Heart left ventricle (tissue), 16 donors: Measurements from ENCODE around the gene RAB3GAP1. TPM values are rescaled to one million over a fixed set of nuclear protein-coding genes. Genes with fewer than 3 reads are reported as not detected.

ENCODE experiments used
- ATAC-seq, 4 donors: fragments of 200-7000 bp; cut with Tn5 transposase; one replicate each; pipeline ENCODE4 v1.9.1; 2020 to 2022; ENCODE audit warnings: moderate library complexity in 4 of 4, mild to moderate bottlenecking in 3 of 4, moderate number of reproducible peaks in 1 of 4
- DNase-seq, 5 donors: peaks; one replicate each; pipeline ENCODE4 v3.0.0-alpha.2; 2020
- H3K27ac ChIP-seq, 12 donors: fragments of 200-600 bp; sonication (generic) in 4 of 12; one replicate each; pipeline versions ENCODE4 v1.5.0 to v1.8.0; 2016 to 2022; ENCODE audit warnings: mild to moderate bottlenecking in 2 of 12
- H3K27me3 ChIP-seq, 9 donors: fragments of 200-600 bp; sonication (generic) in 2 of 9; one replicate each; pipeline versions ENCODE4 v1.5.1 to v1.8.0; 2016 to 2022; ENCODE audit warnings: mild to moderate bottlenecking in 3 of 9
- H3K36me3 ChIP-seq, 9 donors: fragments of 200-600 bp; sonication (generic) in 2 of 9; one replicate each; pipeline versions ENCODE4 v1.5.0 to v1.8.0; 2018 to 2022; ENCODE audit warnings: mild to moderate bottlenecking in 2 of 9
- H3K4me1 ChIP-seq, 12 donors: fragments of 200-600 bp; sonication (generic) in 4 of 12; one replicate each; pipeline versions ENCODE4 v1.5.0 to v1.8.0; 2016 to 2022; ENCODE audit warnings: mild to moderate bottlenecking in 3 of 12
- H3K4me3 ChIP-seq, 12 donors: fragments of 200-600 bp; sonication (generic) in 4 of 12; one replicate each; pipeline versions ENCODE4 v1.5.0 to v1.8.0; 2017 to 2022; ENCODE audit warnings: mild to moderate bottlenecking in 9 of 12, moderate library complexity in 4 of 12
- H3K9me3 ChIP-seq, 12 donors: fragments of 200-600 bp; sonication (generic) in 4 of 12; one replicate each; pipeline versions ENCODE4 v1.5.0 to v1.8.0; 2016 to 2022; ENCODE audit warnings: mild to moderate bottlenecking in 1 of 12
- POLR2A ChIP-seq, 2 donors: fragments of 450-650 bp; IDR thresholded peaks; one replicate each; pipeline ENCODE4 v1.6.1; 2017; ENCODE audit warnings: antibody characterized with exemption in 2 of 2, mild to moderate bottlenecking in 2 of 2, moderate library complexity in 2 of 2
- WGBS, 4 donors: extraction: QIAGEN DNeasy Blood & Tissue Kit in 2 of 4; methylation state at CpG; one replicate each; pipeline versions ENCODE4 v1.1.5 to v1.1.7; 2013 to 2018; 5-methylcytosine and 5-hydroxymethylcytosine counted together
- intact Hi-C, 10 donors: fragments of 100-400 bp; cut with DNase I; formaldehyde crosslinking; loops; one replicate each; pipeline versions ENCODE4 v1.11.1 to v1.14.2; 2022
- polyA plus RNA-seq, 2 donors: library from polyadenylated mRNA; stranded (reverse); fragments of 200-250 nt; gene quantifications; one replicate each; pipeline ENCODE4 v1.2.3, GENCODE V29; 2013
- total RNA-seq, 9 donors: library from RNA; depleted of rRNA in 2 of 9; stranded (reverse); fragments of >200 nt in 2 of 9; fragmentation: NEBNext Ultra II Directional in 3 of 9; extraction: Animal tissue kit (Norgen Biotek cat#: 25700) in 3 of 9; gene quantifications; one replicate each; pipeline versions ENCODE4 v1.1.0 to v1.2.4, GENCODE V29; 2016 to 2023
- TF ChIP-seq, protein P1 (sequence below), 12 donors: fragments of 200-600 bp; sonication (generic) in 4 of 12; IDR thresholded peaks; one replicate each; pipeline versions ENCODE4 v1.5.0 to v1.8.0; 2018 to 2022; ENCODE audit warnings: antibody characterized with exemption in 12 of 12, mild to moderate bottlenecking in 5 of 12
- donor health status: ischemic (EF 13 %, LVEDD 7.1; RV severe dilation, severe dysfunction).
- donor health status: healthy with polysubstance abuse.
- donor health status: DM: no; HTN: yes; CAD: no.
- donor health status: DM: no; HTN: no; CAD: no.
- donor health status: ischemic (EF 25% LVEDD 6.9; RV normal size, moderate dysfunction).
- donor health status: ischemic (EF 25% LVEDD 5.7; RV mildly dilated, moderate dysfunction).
- donor health status: healthy.
- donor health status: DM: yes; HTN: yes; CAD: no.
- donor health status: ischemic (EF 35%, LVEDD 5.7; RV mildly dilated, moderate dysfunction).
- donor health status: nonischemic (EF 11% LVEDD 7.7; RV severe dilation, severe dysfunction).
- donor health status: DM: yes; HTN: yes; CAD: no.
- donor health status: PGD.
- donor health status: ischemic (EF 29% LVEDD 5.4; RV normal size, mild dysfunction).
- donor health status: nonischemic (EF 23%, LVEDD 6.1; RV moderate dilation, normal function).

Gene RAB3GAP1
- total and polyA plus RNA-seq, 11 donors: 16.7 to 63.6 (median 47.2) TPM

DNA sequence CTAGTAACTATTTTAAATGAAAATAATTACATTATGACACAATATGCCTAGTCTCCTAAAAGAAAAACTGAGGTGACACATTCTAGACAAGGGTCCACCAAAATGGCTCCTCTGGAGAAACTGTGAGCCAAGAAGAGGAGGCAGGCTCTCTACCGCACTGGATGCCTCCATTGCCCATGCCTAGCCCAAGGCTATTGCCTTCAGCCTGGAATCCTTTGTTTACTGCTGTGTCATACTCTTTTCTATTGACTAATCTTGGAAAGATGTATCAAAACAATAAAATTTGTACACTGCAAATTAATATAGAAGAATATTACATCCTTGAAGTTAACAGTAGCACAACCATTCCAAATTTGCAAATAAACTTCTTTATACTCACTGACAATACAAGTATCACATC, 167.1 kb downstream of the RAB3GAP1 start:
- no peaks in the 10 kb centered on the region for H3K9me3 ChIP-seq
- ATAC-seq (no peak), DNase-seq (no peak)
- H3K4me1 ChIP-seq: no peaks in the 10 kb centered on the region
- H3K36me3 ChIP-seq: peaks cover 0 to 5% (median 0%) of the 10 kb centered on the region in 9 donors
- TF ChIP-seq, protein P1, sequence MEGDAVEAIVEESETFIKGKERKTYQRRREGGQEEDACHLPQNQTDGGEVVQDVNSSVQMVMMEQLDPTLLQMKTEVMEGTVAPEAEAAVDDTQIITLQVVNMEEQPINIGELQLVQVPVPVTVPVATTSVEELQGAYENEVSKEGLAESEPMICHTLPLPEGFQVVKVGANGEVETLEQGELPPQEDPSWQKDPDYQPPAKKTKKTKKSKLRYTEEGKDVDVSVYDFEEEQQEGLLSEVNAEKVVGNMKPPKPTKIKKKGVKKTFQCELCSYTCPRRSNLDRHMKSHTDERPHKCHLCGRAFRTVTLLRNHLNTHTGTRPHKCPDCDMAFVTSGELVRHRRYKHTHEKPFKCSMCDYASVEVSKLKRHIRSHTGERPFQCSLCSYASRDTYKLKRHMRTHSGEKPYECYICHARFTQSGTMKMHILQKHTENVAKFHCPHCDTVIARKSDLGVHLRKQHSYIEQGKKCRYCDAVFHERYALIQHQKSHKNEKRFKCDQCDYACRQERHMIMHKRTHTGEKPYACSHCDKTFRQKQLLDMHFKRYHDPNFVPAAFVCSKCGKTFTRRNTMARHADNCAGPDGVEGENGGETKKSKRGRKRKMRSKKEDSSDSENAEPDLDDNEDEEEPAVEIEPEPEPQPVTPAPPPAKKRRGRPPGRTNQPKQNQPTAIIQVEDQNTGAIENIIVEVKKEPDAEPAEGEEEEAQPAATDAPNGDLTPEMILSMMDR (IDR thresholded peaks at IDR 0.05): no peak
- no peak for TF ChIP-seq POLR2A (IDR thresholded peaks at IDR 0.05)
- intact Hi-C loops: no loop called here
- H3K4me3 ChIP-seq: no peak overlapping the region
- no peak overlapping the region for H3K27ac ChIP-seq
- 92 to 100% (median 95%) methylated on average over 1 of the region's 1 CpG for WGBS, 4 donors
- H3K27me3 ChIP-seq: no peaks in the 10 kb centered on the region

Other genes with a start within 250 kb of the RAB3GAP1 start
- not detected for gene ACMSD, start 213.7 kb upstream of the RAB3GAP1 start, total RNA-seq
- not detected for gene ACMSD, start 213.7 kb upstream of the RAB3GAP1 start, polyA plus RNA-seq
- 10 to 100 TPM; 11.9 to 26.8 (median 20.1) TPM for gene CCNT2, start 133.5 kb upstream of the RAB3GAP1 start, total RNA-seq
- gene CCNT2, start 133.5 kb upstream of the RAB3GAP1 start, polyA plus RNA-seq: 1 to 10 TPM; 6.7 to 8.6 TPM
- not detected for gene MAP3K19, start 4.8 kb upstream of the RAB3GAP1 start, total RNA-seq
- not detected for gene MAP3K19, start 4.8 kb upstream of the RAB3GAP1 start, polyA plus RNA-seq